B cell (primary cell): ENCODE data around the gene SPATA20. TPM values are rescaled to one million over a fixed set of nuclear protein-coding genes. Genes with fewer than 3 reads are reported as not detected.

ENCODE experiments used
- ATAC-seq: fragments of 200-7000 bp; cut with Tn5 transposase; one replicate; pipeline ENCODE4 v1.10.0; 2021; ENCODE audit warnings: low read depth, mild to moderate bottlenecking, moderate number of reproducible peaks, moderate library complexity
- CTCF ChIA-PET: fragments of 350-600 bp; sonication (Branson Sonifier 250); formaldehyde crosslinking; loops from one replicate; lab custom pipeline; 2021; ENCODE audit warnings: antibody characterized with exemption, inconsistent platforms; lab: Charles Lee
- POLR2A ChIA-PET: fragments of 350-600 bp; sonication (Branson Sonifier 250); formaldehyde crosslinking; loops from one replicate; lab custom pipeline; 2021; ENCODE audit warnings: antibody characterized with exemption; lab: Charles Lee
- DNase-seq: peaks from one replicate; pipeline ENCODE4 v3.0.0; 2013
- H2AFZ ChIP-seq: 2 replicates; pipeline ENCODE4 v1.6.1; 2012; ENCODE audit warnings: mild to moderate bottlenecking, low read depth, low read length; ENCODE audit not compliant: insufficient read depth, poor library complexity, severe bottlenecking
- H3K27ac ChIP-seq, 2 donors: 1 replicate in 1 of 2; 2 replicates in 1 of 2; pipeline ENCODE4 v1.5.1; 2012 to 2013; ENCODE audit warnings: low read length in 2 of 2, mild to moderate bottlenecking in 2 of 2, moderate library complexity in 1 of 2
- H3K27me3 ChIP-seq, 4 experiments: fragments of 200-600 bp in 1 of 4; sonication (generic) in 1 of 4; replicated peaks in 1 of 4; 1 replicate in 2 of 4; 2 replicates in 2 of 4; pipeline versions ENCODE4 v1.6.1 to v1.7.0; 2013 to 2016; ENCODE audit warnings: low read length in 3 of 4, mild to moderate bottlenecking in 2 of 4, mixed read lengths in 1 of 4, moderate library complexity in 1 of 4; ENCODE audit not compliant: insufficient read depth in 4 of 4, control insufficient read depth in 3 of 4; ENCODE audit errors: control extremely low read depth in 1 of 4
- H3K36me3 ChIP-seq, 2 experiments: replicated peaks in 1 of 2; 1 replicate in 1 of 2; 2 replicates in 1 of 2; pipeline versions ENCODE4 v1.6.1 to v1.7.1; 2013; ENCODE audit warnings: low read length in 1 of 2; ENCODE audit not compliant: insufficient read depth in 2 of 2, control insufficient read depth in 1 of 2; ENCODE audit errors: control extremely low read depth in 1 of 2, extremely low read depth in 1 of 2
- H3K4me1 ChIP-seq, 2 donors: fragments of 200-600 bp in 1 of 2; sonication (generic) in 1 of 2; 1 replicate in 1 of 2; 2 replicates in 1 of 2; pipeline versions ENCODE4 v1.5.1 to v1.6.1; 2013 to 2017; ENCODE audit warnings: low read length in 2 of 2; ENCODE audit not compliant: control insufficient read depth in 2 of 2, insufficient read depth in 2 of 2
- H3K4me2 ChIP-seq: replicated peaks from 2 replicates; pipeline ENCODE3; 2012; ENCODE audit warnings: mild to moderate bottlenecking, low read depth, low read length; ENCODE audit not compliant: poor library complexity, severe bottlenecking
- H3K4me3 ChIP-seq, 5 experiments: fragments of 200-600 bp in 1 of 5; sonication (generic) in 1 of 5; 1 replicate in 3 of 5; 2 replicates in 2 of 5; pipeline versions ENCODE4 v1.5.1 to v1.7.0; 2011 to 2016; ENCODE audit warnings: low read length in 4 of 5, mild to moderate bottlenecking in 4 of 5, low read depth in 2 of 5, control low read depth in 1 of 5, moderate library complexity in 1 of 5; ENCODE audit not compliant: insufficient read depth in 1 of 5; ENCODE audit errors: control extremely low read depth in 1 of 5, extremely low read depth in 1 of 5
- H3K79me2 ChIP-seq: fragments of 200-600 bp; sonication (generic); one replicate; pipeline ENCODE4 v1.6.0; 2016; ENCODE audit warnings: low read length; ENCODE audit not compliant: control insufficient read depth, insufficient read depth
- H3K9ac ChIP-seq: fragments of 200-600 bp; sonication (generic); 2 replicates; pipeline ENCODE4 v1.6.1; 2017; ENCODE audit warnings: mild to moderate bottlenecking, low read length, moderate library complexity
- H3K9me3 ChIP-seq, 3 donors: one replicate each; pipeline versions ENCODE4 v1.6.1 to v1.7.1; 2013; ENCODE audit warnings: low read length in 2 of 3; ENCODE audit not compliant: control insufficient read depth in 2 of 3, insufficient read depth in 1 of 3; ENCODE audit errors: control extremely low read depth in 1 of 3
- H4K20me1 ChIP-seq: 2 replicates; pipeline ENCODE4 v1.6.0; 2012; ENCODE audit warnings: mild to moderate bottlenecking, low read length; ENCODE audit not compliant: insufficient read depth, control insufficient read depth, poor library complexity, severe bottlenecking
- H3K27ac Mint-ChIP-seq: one replicate; pipeline ENCODE4 v1.8.0; 2021; ENCODE audit warnings: mixed read lengths
- H3K27me3 Mint-ChIP-seq: one replicate; pipeline ENCODE4 v1.8.0; 2021; ENCODE audit warnings: mixed read lengths
- H3K4me1 Mint-ChIP-seq: one replicate; pipeline ENCODE4 v1.8.0; 2021; ENCODE audit warnings: mixed read lengths
- H3K4me3 Mint-ChIP-seq: one replicate; pipeline ENCODE4 v1.8.0; 2021; ENCODE audit warnings: mixed read lengths
- H3K9me3 Mint-ChIP-seq: one replicate; pipeline ENCODE4 v1.8.0; 2022; ENCODE audit warnings: mixed read lengths; ENCODE audit not compliant: insufficient read depth
- CTCF ChIP-seq: fragments of 200-600 bp; IDR thresholded peaks from one replicate; pipeline ENCODE4 v1.8.0; 2022; ENCODE audit warnings: antibody characterized with exemption, mild to moderate bottlenecking
- EZH2 ChIP-seq: IDR thresholded peaks from 2 replicates; pipeline ENCODE4 v1.6.1; 2012; ENCODE audit warnings: borderline replicate concordance, low read depth, mild to moderate bottlenecking, moderate library complexity, low read length; ENCODE audit not compliant: insufficient read depth, poor library complexity, severe bottlenecking
- WGBS: methylation state at CpG from one replicate; pipeline ENCODE4 v1.1.5; 2013; ENCODE audit warnings: missing lambda C conversion rate; ENCODE audit not compliant: insufficient coverage; 5-methylcytosine and 5-hydroxymethylcytosine counted together
- intact Hi-C: fragments of 100-400 bp; cut with micrococcal nuclease; formaldehyde crosslinking; loops from one replicate; pipeline ENCODE4 v1.10.0; 2022
- polyA plus RNA-seq: library from polyadenylated mRNA; depleted of rRNA; stranded (reverse); fragments of >200 nt; gene quantifications from 2 replicates; pipeline ENCODE4 v1.2.3, GENCODE V29; 2012
- total RNA-seq, 2 donors: library from RNA; stranded (reverse); fragments of 120-200 nt in 1 of 2; gene quantifications; 1 replicate in 1 of 2; 2 replicates in 1 of 2; pipeline versions ENCODE4 v1.2.3 to v1.2.4, GENCODE V29; 2013 to 2022

SPATA20 gene
- total and polyA plus RNA-seq, 2 donors (not counting 1 experiment from before 2014, with no cell fraction given) = 61.7 to 68.5 TPM

- intact Hi-C loops = no loop called here
- TF ChIP-seq EZH2 = no peak
- no peak for TF ChIP-seq CTCF
- Mint-ChIP-seq H3K4me1 (no peaks in the 10 kb centered on the region), H3K9me3 (no peaks in the 10 kb centered on the region), H3K27ac (no peak overlapping the region), H3K27me3 (no peaks in the 10 kb centered on the region), H3K4me3 (no peak overlapping the region)
- ChIA-PET CTCF (interaction anchor here (1.8 kb wide), 1 partner anchor 34 kb away, joined by 4 read pairs; no protein-coding TSS in a partner anchor), POLR2A (no interaction called here)
- Histone ChIP-seq H3K36me3 (no peaks in the 10 kb centered on the region), H3K4me1 (no peaks in the 10 kb centered on the region), H3K9me3 (no peaks in the 10 kb centered on the region), H2AFZ (no peak overlapping the region), H3K27me3 (no peaks in the 10 kb centered on the region), H3K79me2 (no peaks in the 10 kb centered on the region), H3K27ac (no peak overlapping the region), H3K4me3 (no peak overlapping the region), H3K9ac (no peak overlapping the region), H4K20me1 (no peaks in the 10 kb centered on the region), H3K4me2 (no peak overlapping the region)
- 83% methylated on average over 4 of the region's 4 CpGs for WGBS
- DNase-seq = no peak
- ATAC-seq = no peak
Observed at GRCh38 chr17:50517011-50517410, 30.0 kb upstream of the SPATA20 start.

GRCh38 chr17:50517504-50518383 is 29.2 kb upstream of the SPATA20 start:
- Histone ChIP-seq H4K20me1 (no peaks in the 10 kb centered on the region), H3K36me3 (no peaks in the 10 kb centered on the region), H3K9ac (no peak overlapping the region), H2AFZ (no peak overlapping the region), H3K4me3 (no peak overlapping the region), H3K27ac (no peak overlapping the region), H3K4me2 (no peak overlapping the region), H3K4me1 (no peaks in the 10 kb centered on the region), H3K27me3 (no peaks in the 10 kb centered on the region), H3K79me2 (no peaks in the 10 kb centered on the region), H3K9me3 (no peaks in the 10 kb centered on the region)
- DNase-seq (no peak), ATAC-seq (no peak)
- intact Hi-C loops = no loop called here
- H3K4me1 Mint-ChIP-seq = no peaks in the 10 kb centered on the region
- POLR2A ChIA-PET = no interaction called here
- H3K27ac Mint-ChIP-seq = no peak overlapping the region
- 87% methylated on average over 6 of the region's 8 CpGs for WGBS
- TF ChIP-seq EZH2 = no peak
- TF ChIP-seq CTCF = no peak
- CTCF ChIA-PET = interaction anchor here (1.8 kb wide), 1 partner anchor 35 kb away, joined by 4 read pairs; no protein-coding TSS in a partner anchor
- H3K27me3 Mint-ChIP-seq = no peaks in the 10 kb centered on the region
- H3K4me3 Mint-ChIP-seq = no peak overlapping the region
- no peaks in the 10 kb centered on the region for H3K9me3 Mint-ChIP-seq
